ENCODE measurements around the gene ATG9B.

The ATG9B gene

DNA sequence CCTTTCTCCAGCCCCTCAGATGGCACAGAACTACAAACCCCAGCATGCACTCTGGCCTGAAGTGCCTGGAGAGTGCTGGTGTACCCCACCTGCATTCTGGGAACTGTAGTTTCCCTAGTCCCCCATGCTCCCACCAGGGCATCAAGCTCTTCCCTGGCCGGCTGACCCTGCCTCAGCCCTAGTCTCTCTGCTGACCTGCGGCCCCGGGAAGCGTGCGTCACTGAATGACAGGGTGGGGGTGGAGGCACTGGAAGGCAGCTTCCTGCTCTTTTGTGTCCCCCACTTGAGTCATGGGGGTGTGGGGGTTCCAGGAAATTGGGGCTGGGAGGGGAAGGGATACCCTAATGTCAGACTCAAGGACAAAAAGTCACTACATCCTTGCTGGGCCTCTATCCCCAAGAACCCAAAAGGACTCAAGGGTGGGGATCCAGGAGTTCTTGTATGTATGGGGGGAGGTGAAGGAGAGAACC is 31.4 kb downstream of the ATG9B start:
- peak; percentile 83 for ATAC-seq
- TF ChIP-seq TCF4 (CRISPR knock-in tag; IDR thresholded peaks at IDR 0.05; ENCODE audit: borderline replicate concordance) = no peak
- TF ChIP-seq ZNF565 (CRISPR knock-in tag; conservative IDR thresholded peaks at IDR 0.05; ENCODE audit: low read depth) = no peak
- TF ChIP-seq BACH2 (CRISPR knock-in tag; IDR thresholded peaks at IDR 0.05; ENCODE audit: borderline replicate concordance) = no peak
- no peak for TF ChIP-seq SNAI2 (CRISPR knock-in tag; IDR thresholded peaks at IDR 0.05)
- no peak for TF ChIP-seq RARB (CRISPR knock-in tag; IDR thresholded peaks at IDR 0.05)
- TF ChIP-seq ZNF70 (CRISPR knock-in tag; IDR thresholded peaks at IDR 0.05) = no peak
- TF ChIP-seq GLIS3 (CRISPR knock-in tag; IDR thresholded peaks at IDR 0.05) = no peak
- TF ChIP-seq TSHZ2 (CRISPR knock-in tag; IDR thresholded peaks at IDR 0.05) = no peak
- TF ChIP-seq ZFP30 (CRISPR knock-in tag; IDR thresholded peaks at IDR 0.05) = no peak
- TF ChIP-seq ZFP3 (CRISPR knock-in tag; IDR thresholded peaks at IDR 0.05) = no peak
- TF ChIP-seq, protein P1, sequence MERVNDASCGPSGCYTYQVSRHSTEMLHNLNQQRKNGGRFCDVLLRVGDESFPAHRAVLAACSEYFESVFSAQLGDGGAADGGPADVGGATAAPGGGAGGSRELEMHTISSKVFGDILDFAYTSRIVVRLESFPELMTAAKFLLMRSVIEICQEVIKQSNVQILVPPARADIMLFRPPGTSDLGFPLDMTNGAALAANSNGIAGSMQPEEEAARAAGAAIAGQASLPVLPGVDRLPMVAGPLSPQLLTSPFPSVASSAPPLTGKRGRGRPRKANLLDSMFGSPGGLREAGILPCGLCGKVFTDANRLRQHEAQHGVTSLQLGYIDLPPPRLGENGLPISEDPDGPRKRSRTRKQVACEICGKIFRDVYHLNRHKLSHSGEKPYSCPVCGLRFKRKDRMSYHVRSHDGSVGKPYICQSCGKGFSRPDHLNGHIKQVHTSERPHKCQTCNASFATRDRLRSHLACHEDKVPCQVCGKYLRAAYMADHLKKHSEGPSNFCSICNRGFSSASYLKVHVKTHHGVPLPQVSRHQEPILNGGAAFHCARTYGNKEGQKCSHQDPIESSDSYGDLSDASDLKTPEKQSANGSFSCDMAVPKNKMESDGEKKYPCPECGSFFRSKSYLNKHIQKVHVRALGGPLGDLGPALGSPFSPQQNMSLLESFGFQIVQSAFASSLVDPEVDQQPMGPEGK (CRISPR knock-in tag; IDR thresholded peaks at IDR 0.05; ENCODE audit: borderline replicate concordance) = no peak
- TF ChIP-seq OSR1 (CRISPR knock-in tag; IDR thresholded peaks at IDR 0.05) = no peak
- no peak for TF ChIP-seq CSDC2 (CRISPR knock-in tag; IDR thresholded peaks at IDR 0.05)
- TF ChIP-seq, protein P2, sequence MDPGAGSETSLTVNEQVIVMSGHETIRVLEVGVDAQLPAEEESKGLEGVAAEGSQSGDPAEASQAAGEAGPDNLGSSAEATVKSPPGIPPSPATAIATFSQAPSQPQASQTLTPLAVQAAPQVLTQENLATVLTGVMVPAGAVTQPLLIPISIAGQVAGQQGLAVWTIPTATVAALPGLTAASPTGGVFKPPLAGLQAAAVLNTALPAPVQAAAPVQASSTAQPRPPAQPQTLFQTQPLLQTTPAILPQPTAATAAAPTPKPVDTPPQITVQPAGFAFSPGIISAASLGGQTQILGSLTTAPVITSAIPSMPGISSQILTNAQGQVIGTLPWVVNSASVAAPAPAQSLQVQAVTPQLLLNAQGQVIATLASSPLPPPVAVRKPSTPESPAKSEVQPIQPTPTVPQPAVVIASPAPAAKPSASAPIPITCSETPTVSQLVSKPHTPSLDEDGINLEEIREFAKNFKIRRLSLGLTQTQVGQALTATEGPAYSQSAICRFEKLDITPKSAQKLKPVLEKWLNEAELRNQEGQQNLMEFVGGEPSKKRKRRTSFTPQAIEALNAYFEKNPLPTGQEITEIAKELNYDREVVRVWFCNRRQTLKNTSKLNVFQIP (CRISPR knock-in tag; IDR thresholded peaks at IDR 0.05; ENCODE audit: borderline replicate concordance, low read depth) = no peak
- TF ChIP-seq PPARA (CRISPR knock-in tag; IDR thresholded peaks at IDR 0.05; ENCODE audit: borderline replicate concordance) = no peak
- TF ChIP-seq TOX (CRISPR knock-in tag; IDR thresholded peaks at IDR 0.05; ENCODE audit: borderline replicate concordance) = no peak
- TF ChIP-seq, protein P3, sequence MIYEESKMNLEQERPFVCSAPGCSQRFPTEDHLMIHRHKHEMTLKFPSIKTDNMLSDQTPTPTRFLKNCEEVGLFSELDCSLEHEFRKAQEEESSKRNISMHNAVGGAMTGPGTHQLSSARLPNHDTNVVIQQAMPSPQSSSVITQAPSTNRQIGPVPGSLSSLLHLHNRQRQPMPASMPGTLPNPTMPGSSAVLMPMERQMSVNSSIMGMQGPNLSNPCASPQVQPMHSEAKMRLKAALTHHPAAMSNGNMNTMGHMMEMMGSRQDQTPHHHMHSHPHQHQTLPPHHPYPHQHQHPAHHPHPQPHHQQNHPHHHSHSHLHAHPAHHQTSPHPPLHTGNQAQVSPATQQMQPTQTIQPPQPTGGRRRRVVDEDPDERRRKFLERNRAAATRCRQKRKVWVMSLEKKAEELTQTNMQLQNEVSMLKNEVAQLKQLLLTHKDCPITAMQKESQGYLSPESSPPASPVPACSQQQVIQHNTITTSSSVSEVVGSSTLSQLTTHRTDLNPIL (CRISPR knock-in tag; IDR thresholded peaks at IDR 0.05; ENCODE audit: low read depth) = no peak
- TF ChIP-seq, protein P4, sequence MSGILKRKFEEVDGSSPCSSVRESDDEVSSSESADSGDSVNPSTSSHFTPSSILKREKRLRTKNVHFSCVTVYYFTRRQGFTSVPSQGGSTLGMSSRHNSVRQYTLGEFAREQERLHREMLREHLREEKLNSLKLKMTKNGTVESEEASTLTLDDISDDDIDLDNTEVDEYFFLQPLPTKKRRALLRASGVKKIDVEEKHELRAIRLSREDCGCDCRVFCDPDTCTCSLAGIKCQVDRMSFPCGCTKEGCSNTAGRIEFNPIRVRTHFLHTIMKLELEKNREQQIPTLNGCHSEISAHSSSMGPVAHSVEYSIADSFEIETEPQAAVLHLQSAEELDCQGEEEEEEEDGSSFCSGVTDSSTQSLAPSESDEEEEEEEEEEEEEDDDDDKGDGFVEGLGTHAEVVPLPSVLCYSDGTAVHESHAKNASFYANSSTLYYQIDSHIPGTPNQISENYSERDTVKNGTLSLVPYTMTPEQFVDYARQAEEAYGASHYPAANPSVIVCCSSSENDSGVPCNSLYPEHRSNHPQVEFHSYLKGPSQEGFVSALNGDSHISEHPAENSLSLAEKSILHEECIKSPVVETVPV (CRISPR knock-in tag; IDR thresholded peaks at IDR 0.05) = no peak
- no peak for TF ChIP-seq ZC3H10 (CRISPR knock-in tag; IDR thresholded peaks at IDR 0.05)

- no peak for ATAC-seq
- TF ChIP-seq PPARA (CRISPR knock-in tag; IDR thresholded peaks at IDR 0.05; ENCODE audit: borderline replicate concordance) = no peak
- TF ChIP-seq ZNF8 (CRISPR knock-in tag; IDR thresholded peaks at IDR 0.05) = no peak
- TF ChIP-seq TCF4 (CRISPR knock-in tag; IDR thresholded peaks at IDR 0.05; ENCODE audit: borderline replicate concordance) = no peak
- no peak for TF ChIP-seq ZNF565 (CRISPR knock-in tag; conservative IDR thresholded peaks at IDR 0.05; ENCODE audit: low read depth)
- TF ChIP-seq TSHZ2 (CRISPR knock-in tag; IDR thresholded peaks at IDR 0.05) = no peak
- TF ChIP-seq OSR1 (CRISPR knock-in tag; IDR thresholded peaks at IDR 0.05) = no peak
- no peak for TF ChIP-seq SNAI2 (CRISPR knock-in tag; IDR thresholded peaks at IDR 0.05)
- no peak for TF ChIP-seq ZNF70 (CRISPR knock-in tag; IDR thresholded peaks at IDR 0.05)
- no peak for TF ChIP-seq ZC3H10 (CRISPR knock-in tag; IDR thresholded peaks at IDR 0.05)
- TF ChIP-seq ESRRG (CRISPR knock-in tag; IDR thresholded peaks at IDR 0.05) = no peak
- TF ChIP-seq, protein P4 (CRISPR knock-in tag; IDR thresholded peaks at IDR 0.05) = no peak
- TF ChIP-seq CSDC2 (CRISPR knock-in tag; IDR thresholded peaks at IDR 0.05) = no peak
- TF ChIP-seq BACH2 (CRISPR knock-in tag; IDR thresholded peaks at IDR 0.05; ENCODE audit: borderline replicate concordance) = no peak
- TF ChIP-seq ARNTL (CRISPR knock-in tag; IDR thresholded peaks at IDR 0.05; ENCODE audit: borderline replicate concordance, low read depth) = no peak
- TF ChIP-seq GLIS3 (CRISPR knock-in tag; IDR thresholded peaks at IDR 0.05) = no peak
- no peak for TF ChIP-seq RARB (CRISPR knock-in tag; IDR thresholded peaks at IDR 0.05)
- TF ChIP-seq, protein P2 (CRISPR knock-in tag; IDR thresholded peaks at IDR 0.05; ENCODE audit: borderline replicate concordance, low read depth) = no peak
- TF ChIP-seq ZFP30 (CRISPR knock-in tag; IDR thresholded peaks at IDR 0.05) = no peak
Observed at GRCh38 chr7:150992051-150992640, 32.1 kb downstream of the ATG9B start.

Data from SK-N-SH treated with all-trans-retinoic acid at 6 μM for 48 hours (cell line).